H1 (cell line): Measurements from ENCODE around the gene SFXN1. TPM values are rescaled to one million over a fixed set of nuclear protein-coding genes. Genes with fewer than 3 reads are reported as not detected.

Experiments used
- CTCF ChIA-PET: fragments of 300-600 bp; sonication (Branson Sonifier 250); formaldehyde crosslinking; loops from one replicate; lab custom pipeline; 2021; ENCODE audit not compliant: partially characterized antibody; lab: Charles Lee
- POLR2A ChIA-PET: fragments of 300-600 bp; sonication (Branson Sonifier 250); formaldehyde crosslinking; loops from one replicate; lab custom pipeline; 2021; ENCODE audit warnings: inconsistent platforms; ENCODE audit not compliant: partially characterized antibody; lab: Charles Lee
- DNase-seq, 2 experiments: peaks; one replicate each; pipeline versions ENCODE4 v3.0.0 to v3.0.0-alpha.2; 2010 to 2022; ENCODE audit warnings: low spot score in 2 of 2, low read depth in 1 of 2, mixed read lengths in 1 of 2
- FAIRE-seq: peaks from 2 replicates; lab custom pipeline; 2011; peaks lifted over from hg19 to GRCh38; lab: Jason Lieb, UNC
- H2AFZ ChIP-seq: 2 replicates; pipeline ENCODE4 v1.8.1; 2012; ENCODE audit warnings: low read length, inconsistent platforms
- H2AK5ac ChIP-seq: 2 replicates; pipeline ENCODE4 v1.6.1; 2013; ENCODE audit warnings: low read depth, low read length
- H2BK120ac ChIP-seq: replicated peaks from 2 replicates; pipeline ENCODE3; 2013; ENCODE audit warnings: low read depth, low read length, inconsistent platforms
- H2BK12ac ChIP-seq: 2 replicates; pipeline ENCODE4 v1.6.1; 2013; ENCODE audit warnings: low read depth, low read length
- H2BK15ac ChIP-seq: 2 replicates; pipeline ENCODE4 v1.6.1; 2013; ENCODE audit warnings: low read length
- H2BK20ac ChIP-seq: 2 replicates; pipeline ENCODE4 v1.6.1; 2013; ENCODE audit warnings: low read length
- H2BK5ac ChIP-seq: 2 replicates; pipeline ENCODE4 v1.6.1; 2013; ENCODE audit warnings: low read depth, low read length
- H3K14ac ChIP-seq: 2 replicates; pipeline ENCODE4 v1.6.1; 2013; ENCODE audit warnings: inconsistent platforms; ENCODE audit not compliant: insufficient read length
- H3K18ac ChIP-seq: 2 replicates; pipeline ENCODE4 v1.6.1; 2013; ENCODE audit warnings: low read length; ENCODE audit errors: extremely low read depth
- H3K23ac ChIP-seq: 2 replicates; pipeline ENCODE4 v1.6.1; 2013; ENCODE audit warnings: inconsistent platforms; ENCODE audit not compliant: insufficient read length
- H3K23me2 ChIP-seq: 2 replicates; pipeline ENCODE4 v1.6.1; 2013; ENCODE audit warnings: low read depth, low read length
- H3K27ac ChIP-seq: 2 replicates; pipeline ENCODE4 v1.6.1; 2011; ENCODE audit warnings: low read depth, low read length, inconsistent platforms
- H3K27me3 ChIP-seq, 4 experiments: replicated peaks in 1 of 4; 1 replicate in 1 of 4; 2 replicates in 3 of 4; pipeline versions ENCODE4 v1.6.1 to v1.8.1; 2011 to 2013; ENCODE audit warnings: low read length in 3 of 4, mild to moderate bottlenecking in 3 of 4, inconsistent platforms in 2 of 4, mixed read lengths in 2 of 4, moderate library complexity in 1 of 4; ENCODE audit not compliant: control insufficient read depth in 3 of 4, insufficient read depth in 3 of 4; ENCODE audit errors: extremely low read depth in 1 of 4
- H3K36me3 ChIP-seq, 4 experiments: 2 replicates each; pipeline versions ENCODE4 v1.6.1 to v1.8.1; 2011 to 2013; ENCODE audit warnings: mild to moderate bottlenecking in 4 of 4, low read length in 3 of 4, moderate library complexity in 2 of 4, control low read depth in 1 of 4, inconsistent platforms in 1 of 4; ENCODE audit not compliant: insufficient read depth in 4 of 4, control insufficient read depth in 2 of 4
- H3K4ac ChIP-seq: replicated peaks from 2 replicates; pipeline ENCODE3; 2013; ENCODE audit warnings: low read length, low read depth, mixed read lengths, inconsistent platforms; ENCODE audit not compliant: insufficient read length
- H3K4me1 ChIP-seq, 4 experiments: replicated peaks in 1 of 4; 1 replicate in 1 of 4; 2 replicates in 3 of 4; pipeline versions ENCODE4 v1.6.1 to v1.8.1; 2011 to 2013; ENCODE audit warnings: low read length in 3 of 4, inconsistent platforms in 2 of 4, mixed read lengths in 1 of 4; ENCODE audit not compliant: insufficient read depth in 4 of 4, control insufficient read depth in 3 of 4
- H3K4me2 ChIP-seq, 2 experiments: 2 replicates each; pipeline versions ENCODE4 v1.6.1 to v1.8.1; 2011 to 2013; ENCODE audit warnings: low read depth in 2 of 2, low read length in 2 of 2, control low read depth in 1 of 2, inconsistent platforms in 1 of 2, mild to moderate bottlenecking in 1 of 2; ENCODE audit not compliant: insufficient read depth in 1 of 2
- H3K4me3 ChIP-seq, 4 experiments: fragments of 200-600, 300-600 bp in 1 of 4; sonication (generic), shearing (Covaris generic), sonication (Bioruptor Twin) in 1 of 4; 2 replicates each; pipeline versions ENCODE4 v1.5.1 to v1.8.1; 2011 to 2016; ENCODE audit warnings: low read length in 4 of 4, low read depth in 3 of 4, control low read depth in 2 of 4, inconsistent platforms in 2 of 4, mild to moderate bottlenecking in 2 of 4, mixed read lengths in 1 of 4, moderate library complexity in 1 of 4; ENCODE audit not compliant: insufficient read depth in 2 of 4; ENCODE audit errors: extremely low read depth in 1 of 4
- H3K56ac ChIP-seq: replicated peaks from 2 replicates; pipeline ENCODE3; 2013; ENCODE audit warnings: low read depth, mild to moderate bottlenecking, mixed read lengths, low read length, inconsistent platforms; ENCODE audit not compliant: insufficient read length
- H3K79me1 ChIP-seq: 2 replicates; pipeline ENCODE4 v1.6.1; 2013; ENCODE audit warnings: low read depth, low read length, control low read depth
- H3K79me2 ChIP-seq, 2 experiments: 2 replicates each; pipeline versions ENCODE4 v1.6.1 to v1.8.1; 2012 to 2013; ENCODE audit warnings: low read length in 2 of 2, mild to moderate bottlenecking in 2 of 2, inconsistent platforms in 1 of 2; ENCODE audit not compliant: insufficient read depth in 2 of 2, control insufficient read depth in 1 of 2
- H3K9ac ChIP-seq, 4 experiments: replicated peaks in 1 of 4; 1 replicate in 1 of 4; 2 replicates in 3 of 4; pipeline versions ENCODE4 v1.6.1 to v1.8.1; 2011 to 2013; ENCODE audit warnings: low read depth in 3 of 4, low read length in 3 of 4, control low read depth in 2 of 4, mild to moderate bottlenecking in 2 of 4, moderate library complexity in 2 of 4, inconsistent platforms in 1 of 4; ENCODE audit errors: extremely low read depth in 1 of 4
- H3K9me3 ChIP-seq, 2 experiments: 2 replicates each; pipeline versions ENCODE4 v1.6.1 to v1.8.1; 2012 to 2013; ENCODE audit warnings: mild to moderate bottlenecking in 2 of 2, moderate library complexity in 2 of 2, control low read depth in 1 of 2, inconsistent platforms in 1 of 2, low read depth in 1 of 2, low read length in 1 of 2, mixed read lengths in 1 of 2; ENCODE audit not compliant: insufficient read depth in 2 of 2
- H4K20me1 ChIP-seq, 2 experiments: replicated peaks in 1 of 2; 2 replicates each; pipeline versions ENCODE3 to v1.8.1; 2011 to 2013; ENCODE audit warnings: inconsistent platforms in 2 of 2, low read length in 2 of 2, mild to moderate bottlenecking in 1 of 2; ENCODE audit not compliant: insufficient read depth in 2 of 2, control insufficient read depth in 1 of 2
- H4K5ac ChIP-seq: 2 replicates; pipeline ENCODE4 v1.6.1; 2013; ENCODE audit warnings: low read length, low read depth, mixed read lengths, inconsistent platforms; ENCODE audit not compliant: insufficient read length
- H4K8ac ChIP-seq: 2 replicates; pipeline ENCODE4 v1.8.0; 2013; ENCODE audit warnings: mild to moderate bottlenecking, moderate library complexity, low read length, inconsistent platforms; ENCODE audit not compliant: insufficient read depth; ENCODE audit errors: extremely low read depth
- H4K91ac ChIP-seq: replicated peaks from 2 replicates; pipeline ENCODE3; 2013; ENCODE audit warnings: low read length, mixed read lengths, inconsistent platforms; ENCODE audit not compliant: insufficient read length
- ASH2L ChIP-seq: fragments of 200-600, 300-600 bp; sonication (generic); IDR thresholded peaks from one replicate; pipeline ENCODE4 v1.7.1; 2017; ENCODE audit warnings: low read length
- CTBP2 ChIP-seq: IDR thresholded peaks from 2 replicates; pipeline ENCODE4 v1.7.0; 2011; ENCODE audit warnings: borderline replicate concordance, mild to moderate bottlenecking, moderate library complexity, mixed read lengths, low read length; ENCODE audit not compliant: insufficient read depth, insufficient read length
- EGR1 ChIP-seq: IDR thresholded peaks from 2 replicates; pipeline ENCODE4 v1.6.1; 2011; ENCODE audit warnings: low read depth, low read length, borderline replicate concordance
- KDM1A ChIP-seq: fragments of 200-600, 300-600 bp; sonication (generic); IDR thresholded peaks from 2 replicates; pipeline ENCODE4 v1.7.1; 2016; ENCODE audit warnings: mild to moderate bottlenecking, low read length, borderline replicate concordance
- SIN3A ChIP-seq, 2 experiments: IDR thresholded peaks in 1 of 2; conservative IDR thresholded peaks in 1 of 2; 2 replicates each; pipeline ENCODE4 v1.6.1; 2011 to 2012; ENCODE audit warnings: low read length in 2 of 2, improper control_type of control experiment in 1 of 2, low read depth in 1 of 2, mild to moderate bottlenecking in 1 of 2
- SP1 ChIP-seq: IDR thresholded peaks from 2 replicates; pipeline ENCODE4 v1.6.1; 2011; ENCODE audit warnings: low read depth, low read length
- TCF12 ChIP-seq: IDR thresholded peaks from 2 replicates; pipeline ENCODE4 v1.6.1; 2011; ENCODE audit warnings: low read depth, mild to moderate bottlenecking, low read length
- WGBS, 2 experiments: shearing (Covaris generic) in 1 of 2; methylation state at CpG; one replicate each; pipeline versions ENCODE4 v1.1.6 to v1.1.7; 2013 to 2015; ENCODE audit warnings: low lambda C conversion rate in 2 of 2, mixed read lengths in 2 of 2, inconsistent platforms in 1 of 2, low coverage in 1 of 2, missing lambda C conversion rate in 1 of 2; ENCODE audit not compliant: insufficient replicate concordance in 2 of 2, insufficient coverage in 1 of 2, insufficient read length in 1 of 2; ENCODE audit errors: extremely low coverage in 1 of 2, missing lambda C conversion rate in 1 of 2; 5-methylcytosine and 5-hydroxymethylcytosine counted together
- polyA plus RNA-seq, 7 experiments: library from polyadenylated mRNA; depleted of rRNA in 3 of 7; stranded (reverse) in 5 of 7; unstranded in 2 of 7; fragments of >200 nt in 5 of 7; fragments of 200-250 nt in 2 of 7; gene quantifications; 1 replicate in 5 of 7; 2 replicates in 1 of 7; 4 replicates in 1 of 7; pipeline versions ENCODE4 v1.2.1 to v1.2.3, GENCODE V29; 2011 to 2013; ENCODE audit warnings: missing spikeins in 2 of 7, mixed read lengths in 2 of 7
- total RNA-seq: library from RNA; stranded (reverse); fragmentation: NEBNext Ultra II Directional; extraction: Animal tissue kit (Norgen Biotek cat#: 25700); gene quantifications from 2 replicates; pipeline ENCODE4 v1.2.1, GENCODE V29; 2021

Gene SFXN1
- total and polyA plus RNA-seq, 2 of the 8 experiments (the other 6 are each of a cell fraction or from before 2014, with no cell fraction given), result 72.7 to 97.6 TPM

- no peak overlapping the region for H3K4me2 ChIP-seq
- ChIA-PET CTCF (no interaction called here), POLR2A (interaction anchor here (1.7 kb wide), 1 partner anchor 31 kb away, joined by 7 read pairs; no protein-coding TSS in a partner anchor)
- peak overlapping the region; percentile 86 for H2BK120ac ChIP-seq
- H4K8ac ChIP-seq, result no peak overlapping the region
- H3K27me3 ChIP-seq, result peaks cover 0 to 4% (median 0%) of the 10 kb centered on the region in 4 experiments; a peak in 2 of 7 replicates
- H3K79me1 ChIP-seq, result peaks cover 2% of the 10 kb centered on the region; the same call in 1 of the 2 replicates
- WGBS, 2 experiments, result 77% methylated on average over 4 of the region's 4 CpGs; no CpG with 5 or more reads in 1 of the 2 experiments
- no peak overlapping the region for H3K4ac ChIP-seq
- H3K18ac ChIP-seq, result no peak overlapping the region
- no peak overlapping the region for H3K14ac ChIP-seq
- no peak overlapping the region for H2BK15ac ChIP-seq
- H2BK5ac ChIP-seq, result no peak overlapping the region
- H3K56ac ChIP-seq, result no peak overlapping the region
- no peak overlapping the region for H2AFZ ChIP-seq
- H4K91ac ChIP-seq, result peak overlapping the region; percentile 66
- H3K4me1 ChIP-seq, result peaks cover 4 to 9% (median 6%) of the 10 kb centered on the region in 4 experiments; a peak in 6 of 7 replicates
- H2BK20ac ChIP-seq, result no peak overlapping the region
- H4K20me1 ChIP-seq, result no peaks in the 10 kb centered on the region
- DNase-seq (no peak), FAIRE-seq (no peak)
- no peak overlapping the region for H2AK5ac ChIP-seq
- peaks cover 3% of the 10 kb centered on the region for H3K23me2 ChIP-seq
- no peak overlapping the region for H3K4me3 ChIP-seq
- no peaks in the 10 kb centered on the region for H3K36me3 ChIP-seq
- H3K27ac ChIP-seq, result no peak overlapping the region
- H2BK12ac ChIP-seq, result 0 out of 2 replicates have a peak overlapping the region, but pooled peaks have one; percentile 4
- no peak overlapping the region for H4K5ac ChIP-seq
- H3K79me2 ChIP-seq, result no peaks in the 10 kb centered on the region
- no peak overlapping the region for H3K23ac ChIP-seq
- no peak overlapping the region for H3K9ac ChIP-seq
- H3K9me3 ChIP-seq, result no peaks in the 10 kb centered on the region
- TF ChIP-seq CTBP2 (no peak), TCF12 (no peak), SP1 (no peak), SIN3A (conservative IDR thresholded peaks at IDR 0.05 in 1 of 2, IDR thresholded peaks at IDR 0.05 in 1 of 2; ENCODE audit: low read depth in 1 of 2, low read length in 2 of 2) (no peak), KDM1A (no peak), ASH2L (no peak), EGR1 (no peak)
Observed at GRCh38 chr5:175572886-175573285, 94.5 kb downstream of the SFXN1 start.
